Hematopoietic multipotent progenitor cell (in vitro differentiated cells): Measurements from ENCODE around the gene HNF1B. TPM values are rescaled to one million over a fixed set of nuclear protein-coding genes. Genes with fewer than 3 reads are reported as not detected.

Source experiments
- DNase-seq, 3 donors: peaks; one replicate each; pipeline ENCODE4 v3.0.0-alpha.2; 2011 to 2015; ENCODE audit warnings: low read depth in 2 of 3, low spot score in 2 of 3
- total RNA-seq: library from RNA; depleted of rRNA; stranded (reverse); fragments of >200 nt; gene quantifications from one replicate; pipeline ENCODE4 v1.2.3, GENCODE V29; 2012

The HNF1B gene
- total RNA-seq, 1 donor: under 0.01 TPM

- DNase-seq: no peak
These were observed 17.8 kb upstream of the HNF1B start for GRCh38 chr17:37762666-37763065.

- DNase-seq: no peak
These were observed 17.1 kb upstream of the HNF1B start for GRCh38 chr17:37761961-37762360.

GRCh38 chr17:37761059-37761458 lies 16.2 kb upstream of the HNF1B start:
- DNase-seq: no peak

- no peak for DNase-seq
These were observed 14.3 kb upstream of the HNF1B start for GRCh38 chr17:37759014-37759637.

GRCh38 chr17:37756051-37756450 lies 11.2 kb upstream of the HNF1B start:
- DNase-seq: no peak

- DNase-seq: no peak
These were observed 10.6 kb upstream of the HNF1B start for GRCh38 chr17:37755455-37755854.

GRCh38 chr17:37754363-37754762 lies 9.5 kb upstream of the HNF1B start:
- no peak for DNase-seq

- no peak for DNase-seq
These were observed 7.6 kb upstream of the HNF1B start for GRCh38 chr17:37752482-37752881.

- peak in 1 of 3 donors; percentile 36 for DNase-seq
These were observed 6.1 kb upstream of the HNF1B start for GRCh38 chr17:37750768-37751475.

- DNase-seq: no peak
These were observed 5.4 kb upstream of the HNF1B start for GRCh38 chr17:37750292-37750691.

GRCh38 chr17:37747222-37747621 lies 2.4 kb upstream of the HNF1B start:
- no peak for DNase-seq

- DNase-seq: no peak
These were observed 1.8 kb upstream of the HNF1B start for GRCh38 chr17:37746617-37747016.

GRCh38 chr17:37745801-37746426 lies 1.1 kb upstream of the HNF1B start:
- DNase-seq: no peak

- no peak for DNase-seq
These were observed 279 bp downstream of the HNF1B start for GRCh38 chr17:37744633-37744927.

- DNase-seq: no peak
These were observed 805 bp downstream of the HNF1B start for GRCh38 chr17:37743875-37744632.

- DNase-seq: no peak
These were observed 1.3 kb downstream of the HNF1B start for GRCh38 chr17:37743612-37743874.

- DNase-seq: peak in 1 of 3 donors; percentile 35
These were observed 1.9 kb downstream of the HNF1B start for GRCh38 chr17:37742762-37743611.

- peak in 1 of 3 donors; percentile 39 for DNase-seq
These were observed 2.6 kb downstream of the HNF1B start for GRCh38 chr17:37742116-37742761.

GRCh38 chr17:37741341-37742115 lies 3.3 kb downstream of the HNF1B start:
- DNase-seq: peak in 1 of 3 donors; percentile 51

- no peak for DNase-seq
These were observed 3.9 kb downstream of the HNF1B start for GRCh38 chr17:37740915-37741314.
